Esophagus muscularis mucosa (tissue), 4 donors: ENCODE data around the gene SCN3B. TPM values are rescaled to one million over a fixed set of nuclear protein-coding genes. Genes with fewer than 3 reads are reported as not detected.
A peak's percentile ranks its signal among the peaks of the same experiment; 100 is the strongest.

Experiments used
- DNase-seq: peaks from one replicate; pipeline ENCODE4 v3.0.0-alpha.2; 2017; ENCODE audit errors: extremely low spot score
- H3K27ac ChIP-seq, 4 donors: fragments of 200-600 bp; sonication (generic); replicated peaks in 1 of 4; 1 replicate in 3 of 4; 2 replicates in 1 of 4; pipeline ENCODE4 v1.5.1; 2016 to 2019; ENCODE audit warnings: mild to moderate bottlenecking in 1 of 4
- H3K27me3 ChIP-seq, 4 donors: fragments of 200-600 bp; sonication (generic); one replicate each; pipeline versions ENCODE4 v1.5.1 to v1.6.0; 2016 to 2019
- H3K36me3 ChIP-seq, 4 donors: fragments of 200-600 bp; sonication (generic); one replicate each; pipeline ENCODE4 v1.5.1; 2016 to 2019
- H3K4me1 ChIP-seq, 4 donors: fragments of 200-600 bp; sonication (generic); one replicate each; pipeline ENCODE4 v1.5.1; 2016 to 2019
- H3K4me3 ChIP-seq, 4 donors: fragments of 200-600 bp; sonication (generic); 1 replicate in 2 of 4; 2 replicates in 2 of 4; pipeline ENCODE4 v1.5.1; 2016 to 2019; ENCODE audit warnings: mild to moderate bottlenecking in 4 of 4, moderate library complexity in 1 of 4
- H3K9me3 ChIP-seq, 4 donors: fragments of 200-600 bp; sonication (generic); 1 replicate in 3 of 4; 2 replicates in 1 of 4; pipeline ENCODE4 v1.5.1; 2016 to 2019
- EP300 ChIP-seq: sonication (generic); formaldehyde crosslinking; IDR thresholded peaks from one replicate; pipeline ENCODE4 v1.6.1; 2017; ENCODE audit warnings: antibody characterized with exemption
- POLR2A ChIP-seq: fragments of 450-650 bp; IDR thresholded peaks from one replicate; pipeline ENCODE4 v1.6.1; 2017; ENCODE audit warnings: antibody characterized with exemption, moderate library complexity, mild to moderate bottlenecking, low read depth
- POLR2AphosphoS5 ChIP-seq, 2 donors: sonication (generic); formaldehyde crosslinking; IDR thresholded peaks; one replicate each; pipeline ENCODE4 v1.6.1; 2017; ENCODE audit warnings: antibody characterized with exemption in 2 of 2
- WGBS: methylation state at CpG from one replicate; pipeline ENCODE4 v1.1.5; 2018; 5-methylcytosine and 5-hydroxymethylcytosine counted together
- intact Hi-C: fragments of 100-400 bp; cut with DNase I; formaldehyde crosslinking; loops from one replicate; pipeline ENCODE4 v1.15.1; 2023
- total RNA-seq, 4 donors: library from RNA; depleted of rRNA; stranded (reverse); fragments of >200 nt; gene quantifications; one replicate each; pipeline versions ENCODE4 v1.1.0 to v1.2.1, GENCODE V29; 2016
- TF ChIP-seq, protein P1 (sequence below), 3 experiments: fragments of 200-600 bp in 2 of 3; fragments of 450-650 bp in 1 of 3; sonication (generic) in 2 of 3; IDR thresholded peaks; one replicate each; pipeline ENCODE4 v1.5.1; 2017 to 2019; ENCODE audit warnings: antibody characterized with exemption in 3 of 3, mild to moderate bottlenecking in 2 of 3, moderate library complexity in 1 of 3

Gene SCN3B
- total RNA-seq, 4 donors from 2014 or later: 0.42 to 3.6 (median 1.4) TPM

DNA sequence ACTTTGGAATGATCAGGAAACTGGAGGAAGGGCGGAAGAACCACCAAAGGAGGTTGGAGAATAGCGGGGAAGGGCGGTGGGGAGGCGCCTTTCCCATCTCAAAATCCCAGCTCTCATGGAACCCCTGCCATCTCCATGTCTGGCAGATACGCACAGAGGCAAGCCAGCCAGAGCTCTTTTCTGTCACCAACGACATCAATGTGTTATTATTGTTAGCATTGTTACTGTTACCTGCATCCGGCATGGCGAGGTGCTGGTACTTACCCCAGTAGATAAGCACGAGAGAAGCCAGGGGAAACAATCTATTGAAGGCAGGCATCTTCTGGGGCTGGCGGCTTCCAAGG, 969 bp downstream of the SCN3B start:
- H3K27ac ChIP-seq: no peak overlapping the region
- no peak for TF ChIP-seq POLR2AphosphoS5 (IDR thresholded peaks at IDR 0.05)
- no peak for TF ChIP-seq EP300
- no peak for TF ChIP-seq POLR2A
- TF ChIP-seq, protein P1, sequence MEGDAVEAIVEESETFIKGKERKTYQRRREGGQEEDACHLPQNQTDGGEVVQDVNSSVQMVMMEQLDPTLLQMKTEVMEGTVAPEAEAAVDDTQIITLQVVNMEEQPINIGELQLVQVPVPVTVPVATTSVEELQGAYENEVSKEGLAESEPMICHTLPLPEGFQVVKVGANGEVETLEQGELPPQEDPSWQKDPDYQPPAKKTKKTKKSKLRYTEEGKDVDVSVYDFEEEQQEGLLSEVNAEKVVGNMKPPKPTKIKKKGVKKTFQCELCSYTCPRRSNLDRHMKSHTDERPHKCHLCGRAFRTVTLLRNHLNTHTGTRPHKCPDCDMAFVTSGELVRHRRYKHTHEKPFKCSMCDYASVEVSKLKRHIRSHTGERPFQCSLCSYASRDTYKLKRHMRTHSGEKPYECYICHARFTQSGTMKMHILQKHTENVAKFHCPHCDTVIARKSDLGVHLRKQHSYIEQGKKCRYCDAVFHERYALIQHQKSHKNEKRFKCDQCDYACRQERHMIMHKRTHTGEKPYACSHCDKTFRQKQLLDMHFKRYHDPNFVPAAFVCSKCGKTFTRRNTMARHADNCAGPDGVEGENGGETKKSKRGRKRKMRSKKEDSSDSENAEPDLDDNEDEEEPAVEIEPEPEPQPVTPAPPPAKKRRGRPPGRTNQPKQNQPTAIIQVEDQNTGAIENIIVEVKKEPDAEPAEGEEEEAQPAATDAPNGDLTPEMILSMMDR (IDR thresholded peaks at IDR 0.05): no peak
- H3K36me3 ChIP-seq: no peaks in the 10 kb centered on the region
- H3K27me3 ChIP-seq: peaks cover 0 to 67% (median 3%) of the 10 kb centered on the region in 4 donors
- H3K4me1 ChIP-seq: peaks cover 6 to 22% (median 21%) of the 10 kb centered on the region in 4 donors
- peak overlapping the region; percentile 54 to 65 (median 57) for H3K4me3 ChIP-seq
- H3K9me3 ChIP-seq: no peaks in the 10 kb centered on the region
- no peak for DNase-seq
- intact Hi-C loops: no loop called here
- 10% methylated on average over 8 of the region's 10 CpGs for WGBS

DNA sequence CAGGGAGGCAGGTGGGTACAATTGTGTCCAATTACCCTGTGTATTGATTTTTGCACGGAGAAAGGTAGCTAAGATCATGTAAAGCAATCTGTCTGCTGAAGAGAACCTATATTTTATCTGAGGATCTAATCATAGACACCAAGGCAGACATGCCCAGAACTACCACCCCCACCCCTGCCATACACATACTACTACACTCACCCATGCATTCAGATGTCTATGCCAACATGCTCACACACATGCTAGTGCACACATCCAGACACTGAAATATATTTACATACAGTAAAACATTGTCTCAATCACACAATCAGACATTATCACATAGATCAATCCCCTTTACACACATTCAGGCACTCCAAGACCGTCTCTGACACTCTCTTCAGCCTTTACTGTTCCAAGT, 1.8 kb downstream of the SCN3B start:
- 63% methylated on average over 2 of the region's 2 CpGs for WGBS
- Histone ChIP-seq H3K4me1 (peaks cover 6 to 22% (median 21%) of the 10 kb centered on the region in 4 donors), H3K27me3 (peaks cover 0 to 67% (median 3%) of the 10 kb centered on the region in 4 donors), H3K4me3 (no peak overlapping the region), H3K27ac (no peak overlapping the region), H3K9me3 (no peaks in the 10 kb centered on the region), H3K36me3 (no peaks in the 10 kb centered on the region)
- intact Hi-C loops: no loop called here
- no peak for DNase-seq
- no peak for TF ChIP-seq POLR2A
- TF ChIP-seq, protein P1 (IDR thresholded peaks at IDR 0.05): no peak
- TF ChIP-seq EP300: no peak
- TF ChIP-seq POLR2AphosphoS5 (IDR thresholded peaks at IDR 0.05): no peak

DNA sequence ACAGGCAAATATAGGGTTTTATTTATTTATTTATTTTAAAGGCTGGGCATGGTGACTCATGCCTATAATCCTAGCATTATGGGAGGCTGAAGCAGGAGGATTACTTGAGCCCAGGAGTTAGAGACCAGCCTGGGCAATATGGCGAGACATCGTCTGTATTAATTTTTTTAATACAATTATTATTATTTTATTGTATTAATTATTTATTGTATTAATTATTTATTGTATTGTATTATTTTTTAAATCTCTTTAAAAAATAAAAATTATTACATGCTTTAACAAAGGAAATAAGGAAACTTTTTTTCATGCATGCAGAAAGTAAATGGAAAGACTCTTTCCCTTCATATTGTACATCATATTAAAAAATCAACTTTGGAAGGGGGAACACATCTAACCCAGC, 3.5 kb downstream of the SCN3B start:
- TF ChIP-seq POLR2AphosphoS5 (IDR thresholded peaks at IDR 0.05) (no peak), POLR2A (no peak), EP300 (no peak)
- TF ChIP-seq, protein P1 (IDR thresholded peaks at IDR 0.05): no peak
- H3K4me3 ChIP-seq: no peak overlapping the region
- WGBS: 99% methylated on average over 2 of the region's 2 CpGs
- peaks cover 6 to 22% (median 21%) of the 10 kb centered on the region in 4 donors for H3K4me1 ChIP-seq
- H3K9me3 ChIP-seq: no peaks in the 10 kb centered on the region
- H3K27me3 ChIP-seq: peaks cover 0 to 59% (median 3%) of the 10 kb centered on the region in 4 donors
- H3K27ac ChIP-seq: no peak overlapping the region
- no peak for DNase-seq
- intact Hi-C loops: no loop called here
- no peaks in the 10 kb centered on the region for H3K36me3 ChIP-seq

DNA sequence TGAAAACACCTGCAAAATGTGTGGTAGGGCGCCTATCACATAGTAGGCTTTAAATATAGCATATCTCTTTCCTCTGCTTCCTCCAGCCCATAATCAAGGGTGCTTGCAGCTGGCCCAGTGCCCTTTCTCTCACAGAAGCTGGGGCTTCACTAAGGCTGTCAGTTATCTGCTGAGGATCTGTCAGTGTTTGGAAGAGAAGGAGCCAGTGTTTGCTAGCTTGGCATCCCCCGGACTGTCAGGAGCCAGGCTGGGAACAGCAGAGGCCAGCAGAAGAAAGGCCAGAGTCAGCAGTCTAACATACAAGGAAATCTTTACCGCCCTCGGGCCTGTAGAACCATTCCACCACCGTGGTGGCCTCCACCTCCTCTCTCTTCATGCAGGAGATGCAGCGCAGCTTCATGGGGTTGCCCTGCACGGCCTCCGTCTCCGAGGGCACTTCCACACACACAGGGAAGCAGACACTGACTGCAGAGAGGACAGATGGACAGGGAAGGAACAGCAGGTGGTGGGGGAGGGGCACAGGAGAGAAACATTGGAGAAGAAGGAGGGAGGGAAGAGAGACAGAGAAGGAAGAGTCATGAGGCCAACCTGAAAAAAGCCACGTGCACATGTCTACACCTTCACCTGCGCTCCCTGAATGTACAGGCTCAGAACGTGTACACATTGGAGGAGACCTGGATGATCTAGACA, 9.0 kb downstream of the SCN3B start:
- Histone ChIP-seq H3K27ac (no peak overlapping the region), H3K4me1 (no peaks in the 10 kb centered on the region), H3K27me3 (peaks cover 0 to 18% (median 0%) of the 10 kb centered on the region in 4 donors), H3K4me3 (no peak overlapping the region), H3K9me3 (no peaks in the 10 kb centered on the region), H3K36me3 (no peaks in the 10 kb centered on the region)
- TF ChIP-seq POLR2A (no peak), EP300 (no peak), POLR2AphosphoS5 (IDR thresholded peaks at IDR 0.05) (no peak)
- TF ChIP-seq, protein P1 (IDR thresholded peaks at IDR 0.05): no peak
- no peak for DNase-seq
- 84% methylated on average over 8 of the region's 12 CpGs for WGBS
- intact Hi-C loops: no loop called here

DNA sequence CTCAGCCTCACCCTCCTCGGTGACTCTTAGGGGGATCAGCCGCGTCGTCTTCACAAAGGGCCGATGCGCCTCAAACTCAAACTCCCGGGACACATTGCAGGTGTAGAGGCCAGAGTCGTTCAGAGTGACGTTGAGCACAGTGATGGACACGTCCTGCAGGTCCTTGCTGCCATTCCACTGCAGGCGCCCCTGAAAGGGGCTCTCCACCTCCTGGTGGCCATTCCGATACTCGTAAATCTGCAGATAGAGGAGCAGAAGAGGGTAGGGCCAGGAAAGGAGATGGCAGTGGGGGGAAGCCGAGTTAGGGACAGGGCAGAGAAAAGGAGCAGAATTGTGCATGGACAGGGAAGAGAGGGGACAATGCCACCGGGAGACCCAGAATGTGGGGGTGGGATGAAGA, 12.0 kb downstream of the SCN3B start:
- no peak for DNase-seq
- no peaks in the 10 kb centered on the region for H3K36me3 ChIP-seq
- WGBS: 89% methylated on average over 15 of the region's 15 CpGs
- H3K27me3 ChIP-seq: peaks cover 0 to 36% (median 0%) of the 10 kb centered on the region in 4 donors
- intact Hi-C loops: no loop called here
- TF ChIP-seq EP300 (no peak), POLR2AphosphoS5 (IDR thresholded peaks at IDR 0.05) (no peak), POLR2A (no peak)
- TF ChIP-seq, protein P1 (IDR thresholded peaks at IDR 0.05): no peak
- no peaks in the 10 kb centered on the region for H3K4me1 ChIP-seq
- no peak overlapping the region for H3K4me3 ChIP-seq
- H3K9me3 ChIP-seq: no peaks in the 10 kb centered on the region
- no peak overlapping the region for H3K27ac ChIP-seq
